Smooth muscle cell (in vitro differentiated cells): ENCODE data around the gene AAMDC. TPM values are rescaled to one million over a fixed set of nuclear protein-coding genes. Genes with fewer than 3 reads are reported as not detected.
A peak's percentile ranks its signal among the peaks of the same experiment; 100 is the strongest.
"Not testable (repeated sequence)": the region's sequence is repeated elsewhere in the genome, so short reads cannot be mapped to it uniquely, and the experiment has no call there.

Experiments used
- DNase-seq: peaks from one replicate; lab custom pipeline; 2025; ENCODE audit not compliant: unreplicated experiment; lab: John Stamatoyannopoulos, UW
- H2AFZ ChIP-seq: fragments of 200-600 bp; sonication (generic); 2 replicates; pipeline ENCODE4 v1.6.0; 2016; ENCODE audit warnings: antibody characterized with exemption, low read depth, mild to moderate bottlenecking
- H3F3A ChIP-seq: fragments of 200-600 bp; sonication (generic); 2 replicates; pipeline ENCODE4 v1.6.0; 2017; ENCODE audit warnings: antibody characterized with exemption, low read depth
- H3K27ac ChIP-seq: fragments of 200-600 bp; sonication (generic); 2 replicates; pipeline ENCODE4 v1.5.1; 2016; ENCODE audit warnings: low read depth, mild to moderate bottlenecking
- H3K27me3 ChIP-seq: fragments of 200-600 bp; sonication (generic); 2 replicates; pipeline ENCODE4 v1.6.1; 2016; ENCODE audit warnings: low read depth, mild to moderate bottlenecking
- H3K36me3 ChIP-seq: fragments of 200-600 bp; sonication (generic); 2 replicates; pipeline ENCODE4 v1.5.1; 2016; ENCODE audit warnings: low read depth
- H3K4me1 ChIP-seq: fragments of 200-600 bp; sonication (generic); 2 replicates; pipeline ENCODE4 v1.5.1; 2016; ENCODE audit warnings: low read depth
- H3K4me2 ChIP-seq: fragments of 200-600 bp; sonication (generic); 2 replicates; pipeline ENCODE4 v1.6.0; 2016; ENCODE audit warnings: mild to moderate bottlenecking
- H3K4me3 ChIP-seq: fragments of 200-600 bp; sonication (generic); 2 replicates; pipeline ENCODE4 v1.5.1; 2016; ENCODE audit warnings: mild to moderate bottlenecking
- H3K79me2 ChIP-seq: fragments of 200-600 bp; sonication (generic); 2 replicates; pipeline ENCODE4 v1.6.0; 2016; ENCODE audit warnings: low read depth, mild to moderate bottlenecking
- H3K9ac ChIP-seq: fragments of 200-600 bp; sonication (generic); 2 replicates; pipeline ENCODE4 v1.6.0; 2016; ENCODE audit warnings: low read depth
- H3K9me3 ChIP-seq: fragments of 200-600 bp; sonication (generic); replicated peaks from 2 replicates; pipeline ENCODE4 v1.5.1; 2016; ENCODE audit warnings: low read depth
- H4K20me1 ChIP-seq: fragments of 200-600 bp; sonication (generic); 2 replicates; pipeline ENCODE4 v1.6.0; 2016; ENCODE audit warnings: low read depth
- WGBS: methylation state at CpG from one replicate; pipeline ENCODE4 v1.1.7; 2016; ENCODE audit warnings: low lambda C conversion rate; 5-methylcytosine and 5-hydroxymethylcytosine counted together
- polyA plus RNA-seq: library from polyadenylated mRNA; unstranded; fragments of >200 nt; fragmentation: Nextera tagmentation; extraction: Ambion mirVana; gene quantifications from 2 replicates; pipeline ENCODE4 v1.2.1, GENCODE V29; 2016
- total RNA-seq: library from RNA; depleted of rRNA; stranded (reverse); fragments of >200 nt; gene quantifications from 2 replicates; pipeline ENCODE4 v1.2.3, GENCODE V29; 2014
- TF ChIP-seq, protein P1 (sequence below): fragments of 200-600 bp; sonication (generic); IDR thresholded peaks from 2 replicates; pipeline ENCODE4 v1.5.1; 2017; ENCODE audit warnings: borderline replicate concordance, mild to moderate bottlenecking, antibody characterized with exemption; ENCODE audit not compliant: insufficient read depth, poor library complexity, severe bottlenecking

Gene AAMDC
- total and polyA plus RNA-seq, 2 experiments from 2014 or later = 24.2 to 76.3 TPM

DNA sequence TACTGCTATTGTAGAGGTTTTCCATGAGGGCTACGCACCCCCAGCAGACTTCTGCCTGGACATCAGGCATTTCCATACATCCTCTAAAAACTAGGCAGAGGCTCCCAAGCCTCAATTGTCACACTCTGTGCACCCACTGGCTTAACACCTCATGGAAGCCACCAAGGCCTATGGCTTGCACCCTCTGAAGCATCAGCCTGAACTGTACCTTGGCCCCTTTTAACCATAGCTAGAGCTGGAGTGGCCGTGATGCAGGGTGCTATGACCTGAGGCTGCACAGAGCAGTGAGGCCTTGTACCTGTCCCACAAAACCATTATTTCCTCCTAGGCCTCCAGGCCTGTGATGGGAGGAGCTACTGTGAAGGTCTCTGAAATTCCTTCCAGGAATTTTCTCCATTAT lies 33.9 kb downstream of the AAMDC start:
- DNase-seq = no peak
- no peaks in the 10 kb centered on the region for H3F3A ChIP-seq

DNA sequence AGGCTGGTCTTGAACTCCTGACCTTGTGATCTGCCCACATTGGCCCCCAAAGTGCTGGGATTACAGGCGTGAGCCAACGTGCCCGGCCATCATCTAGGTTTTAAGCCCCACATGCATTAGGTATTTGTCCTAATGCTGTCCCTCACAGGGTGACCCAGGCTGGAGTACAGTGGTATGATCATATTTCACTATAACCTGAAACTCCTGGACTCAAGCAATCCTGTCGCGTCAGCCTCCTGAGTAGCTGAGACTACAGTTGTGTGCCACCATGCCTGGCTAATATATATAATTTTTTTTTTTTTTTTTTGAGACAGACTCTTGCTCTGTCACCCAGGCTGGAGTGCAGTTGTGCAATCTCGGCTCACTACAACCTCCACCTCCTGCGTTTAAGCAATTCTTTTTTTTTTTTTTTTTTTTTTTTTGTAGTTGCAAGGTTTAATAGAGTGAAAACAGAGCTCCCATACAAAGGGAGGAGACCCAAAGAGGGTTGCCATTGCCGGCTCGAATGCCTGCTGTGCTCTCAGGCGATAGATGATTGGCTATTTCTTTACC lies 37.0 kb downstream of the AAMDC start:
- H3K9me3 ChIP-seq, H4K20me1 ChIP-seq: not testable (repeated sequence)

More for the DNA sequence above, 33.9 kb downstream of the AAMDC start:
- no peak overlapping the region for H3K27ac ChIP-seq
- no peak overlapping the region for H3K9ac ChIP-seq
- WGBS = 100% methylated on average over 2 of the region's 2 CpGs
- H3K4me3 ChIP-seq = no peak overlapping the region
- H3K4me1 ChIP-seq = no peaks in the 10 kb centered on the region
- no peaks in the 10 kb centered on the region for H4K20me1 ChIP-seq
- peaks cover 8% of the 10 kb centered on the region for H3K9me3 ChIP-seq
- TF ChIP-seq, protein P1, sequence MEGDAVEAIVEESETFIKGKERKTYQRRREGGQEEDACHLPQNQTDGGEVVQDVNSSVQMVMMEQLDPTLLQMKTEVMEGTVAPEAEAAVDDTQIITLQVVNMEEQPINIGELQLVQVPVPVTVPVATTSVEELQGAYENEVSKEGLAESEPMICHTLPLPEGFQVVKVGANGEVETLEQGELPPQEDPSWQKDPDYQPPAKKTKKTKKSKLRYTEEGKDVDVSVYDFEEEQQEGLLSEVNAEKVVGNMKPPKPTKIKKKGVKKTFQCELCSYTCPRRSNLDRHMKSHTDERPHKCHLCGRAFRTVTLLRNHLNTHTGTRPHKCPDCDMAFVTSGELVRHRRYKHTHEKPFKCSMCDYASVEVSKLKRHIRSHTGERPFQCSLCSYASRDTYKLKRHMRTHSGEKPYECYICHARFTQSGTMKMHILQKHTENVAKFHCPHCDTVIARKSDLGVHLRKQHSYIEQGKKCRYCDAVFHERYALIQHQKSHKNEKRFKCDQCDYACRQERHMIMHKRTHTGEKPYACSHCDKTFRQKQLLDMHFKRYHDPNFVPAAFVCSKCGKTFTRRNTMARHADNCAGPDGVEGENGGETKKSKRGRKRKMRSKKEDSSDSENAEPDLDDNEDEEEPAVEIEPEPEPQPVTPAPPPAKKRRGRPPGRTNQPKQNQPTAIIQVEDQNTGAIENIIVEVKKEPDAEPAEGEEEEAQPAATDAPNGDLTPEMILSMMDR = no peak
- H2AFZ ChIP-seq = no peak overlapping the region
- H3K79me2 ChIP-seq = no peaks in the 10 kb centered on the region
- H3K4me2 ChIP-seq = no peak overlapping the region
- H3K36me3 ChIP-seq = peaks cover 15% of the 10 kb centered on the region
- no peaks in the 10 kb centered on the region for H3K27me3 ChIP-seq

DNA sequence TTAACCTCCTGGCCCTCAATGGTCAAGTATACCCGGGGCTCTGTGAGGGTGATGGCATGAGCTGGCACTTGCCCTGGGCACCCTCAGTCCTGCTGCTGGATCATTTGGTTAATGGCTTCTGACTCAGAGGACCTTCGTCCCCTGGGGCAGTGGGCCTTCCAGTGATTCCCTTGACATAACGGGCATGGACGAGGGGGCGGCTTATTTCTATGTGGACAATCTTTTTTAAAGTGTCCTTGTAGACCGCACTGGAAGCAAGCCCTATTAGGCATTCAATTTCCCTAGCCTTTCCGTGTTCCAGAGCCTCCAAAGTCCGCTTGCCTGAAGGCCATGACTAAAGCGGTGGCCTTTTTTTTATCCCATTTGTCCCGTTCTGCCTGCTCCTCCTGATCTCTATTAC lies 40.5 kb downstream of the AAMDC start:
- H3K9me3 ChIP-seq, H3K27me3 ChIP-seq, H3K4me1 ChIP-seq, H2AFZ ChIP-seq, H3K79me2 ChIP-seq, H3K27ac ChIP-seq, H4K20me1 ChIP-seq, H3K9ac ChIP-seq, H3K36me3 ChIP-seq, H3K4me2 ChIP-seq, H3K4me3 ChIP-seq, DNase-seq: not testable (repeated sequence)
- 93% methylated on average over 10 of the region's 10 CpGs for WGBS
- H3F3A ChIP-seq = peaks cover 14% of the 10 kb centered on the region

More for the DNA sequence above, 37.0 kb downstream of the AAMDC start:
- H3K27ac ChIP-seq, H3K9ac ChIP-seq, H3K36me3 ChIP-seq, H3K79me2 ChIP-seq, H3K27me3 ChIP-seq, H2AFZ ChIP-seq, H3K4me2 ChIP-seq, H3K4me3 ChIP-seq, H3K4me1 ChIP-seq, H3F3A ChIP-seq, DNase-seq: not testable (repeated sequence)
- 90% methylated on average over 10 of the region's 10 CpGs for WGBS

DNA sequence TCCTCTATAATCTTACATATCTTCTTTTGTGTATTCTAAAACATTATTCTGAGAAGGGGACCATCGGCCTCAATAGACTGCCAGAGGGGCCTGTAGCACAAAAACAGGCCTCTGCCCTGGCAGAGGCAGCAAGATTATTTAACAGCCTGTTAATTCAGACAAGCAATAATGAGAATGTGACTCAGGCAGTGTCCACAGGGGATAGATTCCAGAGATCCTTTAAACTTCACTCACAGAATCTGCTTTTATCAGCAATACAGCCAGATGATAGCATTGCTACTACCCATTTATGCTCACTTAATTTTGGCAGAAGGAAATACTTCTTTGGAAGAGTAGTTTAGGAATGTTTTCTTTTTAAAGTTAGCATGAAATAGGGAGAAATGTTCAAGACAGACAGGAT lies 44.9 kb downstream of the AAMDC start:
- DNase-seq = no peak
- Histone ChIP-seq H3K27ac (peak overlapping the region; percentile 43), H2AFZ (no peak overlapping the region), H3K9me3 (no peaks in the 10 kb centered on the region), H3K4me3 (no peak overlapping the region), H3K36me3 (no peaks in the 10 kb centered on the region), H3K4me2 (peak overlapping the region; percentile 56), H3K79me2 (no peaks in the 10 kb centered on the region), H4K20me1 (no peaks in the 10 kb centered on the region), H3K9ac (no peak overlapping the region), H3F3A (peaks cover 20% of the 10 kb centered on the region), H3K27me3 (no peaks in the 10 kb centered on the region), H3K4me1 (peaks cover 4% of the 10 kb centered on the region)
- TF ChIP-seq, protein P1 = no peak
- WGBS = 6% methylated on average over 1 of the region's 1 CpG

- peak overlapping the region; percentile 43 for H3K27ac ChIP-seq
- no peaks in the 10 kb centered on the region for H3K79me2 ChIP-seq
- no peak overlapping the region for H3K4me3 ChIP-seq
- 44% methylated on average over 1 of the region's 1 CpG for WGBS
- TF ChIP-seq, protein P1 = no peak
- H3K4me1 ChIP-seq = peaks cover 4% of the 10 kb centered on the region
- no peak overlapping the region for H2AFZ ChIP-seq
- H3F3A ChIP-seq = peaks cover 20% of the 10 kb centered on the region
- H3K27me3 ChIP-seq = no peaks in the 10 kb centered on the region
- H3K4me2 ChIP-seq = peak overlapping the region; percentile 56
- no peaks in the 10 kb centered on the region for H3K9me3 ChIP-seq
- DNase-seq = no peak
- no peaks in the 10 kb centered on the region for H4K20me1 ChIP-seq
- no peak overlapping the region for H3K9ac ChIP-seq
- H3K36me3 ChIP-seq = no peaks in the 10 kb centered on the region
Measured at GRCh38 chr11:77866336-77866735, 45.4 kb downstream of the AAMDC start.
